Mesenteric fat pad (tissue), 1 donor: ENCODE results near the gene OGFOD3. TPM values are rescaled to one million over a fixed set of nuclear protein-coding genes. Genes with fewer than 3 reads are reported as not detected.
"Not testable (repeated sequence)": the region's sequence is repeated elsewhere in the genome, so short reads cannot be mapped to it uniquely, and the experiment has no call there.

ENCODE experiments used
- DNase-seq: peaks from one replicate; pipeline ENCODE4 v3.0.0-alpha.2; 2020; ENCODE audit warnings: low spot score
- total RNA-seq: library from RNA; stranded (reverse); fragmentation: NEBNext Ultra II Directional; extraction: Animal tissue kit (Norgen Biotek cat#: 25700); gene quantifications from one replicate; pipeline ENCODE4 v1.2.1, GENCODE V29; 2021
- donor health status: DM: yes; HTN: yes; CAD: no.

The OGFOD3 gene
- total RNA-seq, 1 donor from 2014 or later = 22.6 TPM

- DNase-seq = no peak
These were observed 16.7 kb upstream of the OGFOD3 start for GRCh38 chr17:82435103-82435502.

- no peak for DNase-seq
These were observed 15.8 kb upstream of the OGFOD3 start for GRCh38 chr17:82434216-82434565.

- DNase-seq = no peak
These were observed 15.3 kb upstream of the OGFOD3 start for GRCh38 chr17:82433560-82434215.

GRCh38 chr17:82432017-82432416 is 13.6 kb upstream of the OGFOD3 start:
- no peak for DNase-seq

GRCh38 chr17:82429824-82430223 is 11.4 kb upstream of the OGFOD3 start:
- no peak for DNase-seq

GRCh38 chr17:82428546-82428945 is 10.2 kb upstream of the OGFOD3 start:
- no peak for DNase-seq

- no peak for DNase-seq
These were observed 6.4 kb upstream of the OGFOD3 start for GRCh38 chr17:82424863-82425159.

- DNase-seq = no peak
These were observed 5.8 kb upstream of the OGFOD3 start for GRCh38 chr17:82424001-82424862.

GRCh38 chr17:82419540-82419939 is 1.2 kb upstream of the OGFOD3 start:
- DNase-seq = no peak

GRCh38 chr17:82416771-82417170 is 1.6 kb downstream of the OGFOD3 start:
- no peak for DNase-seq

GRCh38 chr17:82416264-82416663 is 2.1 kb downstream of the OGFOD3 start:
- no peak for DNase-seq

- no peak for DNase-seq
These were observed 2.6 kb downstream of the OGFOD3 start for GRCh38 chr17:82415786-82416185.

GRCh38 chr17:82415336-82415735 is 3.0 kb downstream of the OGFOD3 start:
- DNase-seq = no peak

GRCh38 chr17:82414548-82415281 is 3.7 kb downstream of the OGFOD3 start:
- DNase-seq = no peak

GRCh38 chr17:82412535-82413520 is 5.6 kb downstream of the OGFOD3 start:
- no peak for DNase-seq

GRCh38 chr17:82412081-82412480 is 6.3 kb downstream of the OGFOD3 start:
- DNase-seq = not testable (repeated sequence)

- DNase-seq = no peak
These were observed 6.9 kb downstream of the OGFOD3 start for GRCh38 chr17:82411396-82412053.

GRCh38 chr17:82410014-82410716 is 8.2 kb downstream of the OGFOD3 start:
- no peak for DNase-seq

GRCh38 chr17:82408938-82409318 is 9.5 kb downstream of the OGFOD3 start:
- no peak for DNase-seq
